Activated CD8-positive, alpha-beta memory T cell treated with anti-CD3 and anti-CD28 coated beads, Interleukin-2, amount 50 U/mL, for 48 hours (primary cell): Measurements from ENCODE around the gene XCR1.
"Not testable (repeated sequence)": the region's sequence is repeated elsewhere in the genome, so short reads cannot be mapped to it uniquely, and the experiment has no call there.

Source experiments
- DNase-seq: peaks from one replicate; pipeline ENCODE4 v3.0.0-alpha.2; 2020

The XCR1 gene, protein sequence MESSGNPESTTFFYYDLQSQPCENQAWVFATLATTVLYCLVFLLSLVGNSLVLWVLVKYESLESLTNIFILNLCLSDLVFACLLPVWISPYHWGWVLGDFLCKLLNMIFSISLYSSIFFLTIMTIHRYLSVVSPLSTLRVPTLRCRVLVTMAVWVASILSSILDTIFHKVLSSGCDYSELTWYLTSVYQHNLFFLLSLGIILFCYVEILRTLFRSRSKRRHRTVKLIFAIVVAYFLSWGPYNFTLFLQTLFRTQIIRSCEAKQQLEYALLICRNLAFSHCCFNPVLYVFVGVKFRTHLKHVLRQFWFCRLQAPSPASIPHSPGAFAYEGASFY

DNA sequence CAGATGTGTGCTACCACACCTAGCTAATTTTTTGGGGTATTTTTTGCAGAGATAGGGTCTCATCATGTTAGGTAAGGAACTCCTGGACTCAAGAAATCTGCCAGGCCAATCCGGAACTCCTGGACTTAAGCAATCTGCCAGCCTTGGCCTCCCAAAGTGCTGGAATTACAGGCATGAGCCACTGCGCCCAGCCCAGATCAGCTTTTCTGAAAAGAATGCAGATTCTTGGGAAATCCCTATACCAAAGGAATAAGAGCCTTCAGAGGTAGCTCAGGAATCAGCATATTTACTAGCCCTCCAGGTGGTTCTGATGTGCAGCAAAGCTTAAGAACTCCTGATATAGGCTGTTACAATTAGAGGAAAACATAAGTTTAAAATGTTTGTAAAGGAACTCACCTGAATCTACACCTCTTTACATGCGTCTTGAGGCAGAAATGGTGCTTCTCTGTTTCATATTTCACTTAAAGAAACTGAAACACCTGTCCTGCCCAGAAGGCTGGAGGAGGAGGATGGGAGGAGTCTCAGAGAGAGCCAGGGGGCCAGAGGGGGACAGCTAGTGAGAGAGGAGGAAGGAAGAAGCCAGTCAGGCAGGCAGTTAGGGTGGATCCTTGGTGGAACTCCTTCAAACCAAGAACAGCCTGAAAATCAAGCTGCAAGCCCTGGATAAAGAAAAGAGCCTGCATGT, at the start of gene XCR1:
TSS of gene XCR1 (minus strand) at position 463 of the 685 bp plus-strand sequence. CDS start 5,536 bp downstream, outside the sequence.
- DNase-seq, result no peak

DNA sequence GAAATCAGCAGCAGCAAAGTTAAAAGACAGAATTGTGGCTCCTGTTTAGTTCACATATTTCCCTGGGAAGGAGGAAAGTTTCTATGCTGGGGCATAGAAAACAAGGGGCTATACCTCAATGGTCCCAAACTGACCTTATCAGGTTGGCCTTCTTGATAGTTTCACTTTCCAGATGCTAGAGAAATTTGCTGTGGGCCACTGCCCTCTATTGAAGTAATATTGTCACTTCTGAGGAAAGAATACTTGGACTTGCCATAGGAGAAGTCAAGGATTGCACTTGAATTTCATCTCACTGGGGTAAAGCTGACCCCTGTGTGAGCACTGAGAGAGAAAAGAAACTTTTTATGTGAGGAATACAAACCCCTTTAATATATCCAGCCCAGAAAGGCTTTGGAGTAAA, 49.3 kb upstream of the XCR1 start:
- DNase-seq, result no peak

DNA sequence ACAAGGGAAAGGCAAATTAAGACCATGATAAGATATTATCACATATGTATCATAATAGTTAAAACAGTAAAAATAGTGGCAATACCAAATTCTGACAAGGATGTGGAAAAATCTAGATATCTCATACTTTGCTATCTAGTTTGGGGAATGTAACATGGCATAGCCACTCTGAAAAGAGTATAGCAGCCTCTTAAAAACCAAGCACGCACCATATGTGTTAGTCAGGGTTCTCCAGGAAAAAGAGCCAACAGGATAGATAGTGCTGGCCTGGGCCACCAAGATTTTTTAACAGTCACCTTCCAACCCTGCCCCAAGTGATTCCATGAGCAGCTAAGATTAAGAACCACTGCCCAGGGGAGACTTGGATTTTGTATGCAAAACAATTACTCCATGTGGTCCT, 48.5 kb upstream of the XCR1 start:
- no peak for DNase-seq

DNA sequence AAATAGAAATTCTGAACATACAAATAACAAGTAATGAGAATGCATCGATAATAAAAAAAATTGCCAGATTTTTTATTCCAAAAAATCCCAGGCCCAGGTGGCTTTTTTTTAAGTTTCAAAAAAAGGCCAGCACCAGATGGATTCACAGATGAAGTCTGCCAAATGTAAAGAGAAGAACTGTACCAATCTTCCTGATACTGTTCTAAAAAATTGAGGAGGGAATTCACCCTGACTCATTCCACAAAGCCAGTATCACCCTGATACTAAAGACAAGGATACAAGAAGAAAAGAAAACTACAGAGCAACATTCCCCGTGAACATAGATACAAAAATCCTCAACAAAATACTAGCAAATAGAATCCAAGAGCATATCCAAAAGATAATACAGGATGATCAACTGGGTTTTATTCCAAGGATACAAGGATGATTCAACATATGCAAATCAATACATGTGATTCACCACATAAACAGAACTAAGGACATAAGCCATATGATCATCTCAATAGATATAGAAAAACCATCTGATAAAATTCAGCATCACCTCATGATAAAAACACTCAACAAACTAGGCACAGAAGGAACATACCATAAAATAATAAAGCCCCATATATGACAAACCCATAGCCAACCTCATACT, 44.1 kb upstream of the XCR1 start:
- no peak for DNase-seq

DNA sequence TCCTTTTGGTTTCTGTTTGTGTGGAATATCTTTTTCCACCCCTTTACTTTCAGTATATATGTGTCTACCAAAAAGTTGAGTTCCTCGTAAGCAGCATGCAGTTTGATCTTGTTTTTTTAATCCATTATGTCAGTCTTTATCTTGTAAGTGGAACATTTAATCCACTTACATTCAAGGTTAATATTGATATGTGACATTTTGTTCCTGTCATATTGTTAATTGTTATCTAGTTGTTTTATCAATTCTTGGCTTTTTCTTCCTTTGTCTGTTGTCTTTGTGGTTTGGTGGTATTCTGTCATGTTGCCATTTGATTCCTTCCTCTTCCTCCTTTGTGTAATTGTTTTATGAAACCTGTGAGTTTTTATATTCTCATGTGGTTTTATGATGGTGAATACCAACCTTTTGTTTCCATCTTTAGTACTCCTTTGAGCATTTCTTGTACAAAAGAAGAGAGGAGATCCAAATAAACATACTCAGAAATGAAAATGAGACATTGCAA, 43.4 kb upstream of the XCR1 start:
- no peak for DNase-seq

DNA sequence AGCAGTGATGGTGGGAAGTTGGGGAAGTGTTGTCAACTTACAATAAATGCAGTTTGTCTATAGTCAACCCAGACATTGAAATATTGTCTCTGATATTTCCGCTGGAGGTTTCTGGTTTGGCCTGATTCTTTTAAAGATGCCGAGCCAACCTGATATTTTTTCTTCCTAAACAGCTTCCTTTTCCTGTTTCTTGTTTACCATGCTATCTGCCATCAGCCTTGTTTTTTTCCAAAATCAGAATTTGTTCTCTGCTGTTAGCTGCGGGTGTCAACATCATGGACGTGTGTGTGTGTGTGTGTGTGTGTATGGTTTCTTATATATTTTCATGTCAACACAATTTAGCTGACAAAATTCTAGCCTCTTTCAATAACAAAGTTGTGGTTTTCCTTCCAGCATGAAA, 41.2 kb upstream of the XCR1 start:
- no peak for DNase-seq

DNA sequence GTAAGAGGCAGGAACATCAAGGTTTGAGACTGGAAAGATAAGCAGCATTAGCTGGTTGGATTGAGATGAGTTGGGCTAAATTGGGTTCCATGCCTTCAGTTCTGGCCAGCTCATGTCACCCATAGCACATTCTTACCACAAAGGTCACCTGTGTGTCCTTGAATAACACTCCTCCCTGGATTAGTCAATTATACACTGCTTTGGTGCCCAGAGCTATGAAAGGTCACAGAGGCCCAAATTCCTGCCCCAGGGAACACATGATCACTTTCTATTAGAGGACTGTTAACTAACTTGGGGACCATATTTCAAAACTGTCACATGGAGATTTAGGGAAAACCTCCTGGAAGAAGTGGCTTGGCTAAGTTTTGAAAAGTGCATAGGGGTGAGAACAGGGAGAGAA, 40.1 kb upstream of the XCR1 start:
- no peak for DNase-seq

DNA sequence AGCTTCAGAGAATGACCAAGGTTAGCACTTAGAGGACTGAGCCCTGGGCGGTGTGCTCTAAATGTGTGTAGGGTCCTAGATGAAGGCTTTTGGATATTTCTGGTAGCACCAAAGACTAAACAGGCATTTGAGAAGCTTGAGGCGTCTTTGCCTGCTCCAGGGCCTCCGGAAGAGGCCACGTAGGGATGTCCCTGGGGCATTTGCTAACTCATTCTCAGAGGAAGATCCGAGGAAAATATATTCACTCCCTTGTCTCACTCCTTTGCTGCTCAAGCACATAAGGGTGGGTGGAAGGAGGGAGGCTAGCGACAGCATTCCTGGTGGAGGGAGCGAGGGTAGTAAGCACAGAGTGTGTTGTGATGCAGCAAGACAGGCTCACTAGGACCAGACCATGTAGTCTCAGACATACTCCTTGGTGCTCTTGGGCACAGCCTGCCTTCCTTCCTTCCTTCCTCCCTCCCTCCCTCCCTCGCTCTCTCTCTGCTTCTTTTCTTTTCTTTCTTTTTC, 38.5 kb upstream of the XCR1 start:
- no peak for DNase-seq

DNA sequence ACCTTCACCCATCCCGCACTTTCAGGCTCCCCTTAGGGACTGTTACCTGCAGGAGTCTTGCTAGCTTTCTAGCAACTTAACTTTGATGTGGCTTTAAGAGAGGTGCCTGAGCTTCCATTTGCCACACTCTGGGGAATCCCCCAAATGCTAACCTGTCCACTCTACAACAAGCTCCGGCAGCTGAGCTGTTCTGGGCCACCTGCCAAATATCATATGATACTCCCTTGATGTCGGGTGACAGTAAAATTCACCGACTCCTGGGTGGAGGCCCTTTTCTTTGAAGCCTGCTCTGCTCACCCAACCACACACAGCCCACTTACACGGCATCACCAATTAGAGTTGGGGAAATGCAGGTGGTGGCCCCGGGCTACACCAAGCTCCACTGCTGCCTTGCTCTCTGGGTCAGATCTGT, 38.0 kb upstream of the XCR1 start:
- peak; percentile 77 for DNase-seq

DNA sequence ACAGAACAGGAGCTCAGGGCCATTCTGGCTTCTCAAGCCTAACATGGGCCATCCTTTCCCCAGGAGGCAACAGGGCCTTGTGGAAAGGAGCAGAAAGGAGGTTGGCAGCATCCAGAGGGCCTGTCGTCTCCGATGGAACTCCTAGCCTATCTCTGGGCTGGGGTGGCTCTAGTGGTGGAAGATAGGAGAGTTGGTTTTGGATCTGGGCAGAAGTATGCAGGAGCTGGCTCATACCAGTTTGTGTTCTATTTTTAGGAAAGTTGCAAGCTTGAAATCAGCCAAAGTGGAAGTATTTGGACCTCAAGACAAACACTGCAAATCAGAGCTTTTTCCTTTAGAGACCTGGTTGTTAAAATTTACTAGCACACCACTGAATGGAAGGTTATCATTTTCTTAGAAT, 35.4 kb upstream of the XCR1 start:
- DNase-seq, result no peak

DNA sequence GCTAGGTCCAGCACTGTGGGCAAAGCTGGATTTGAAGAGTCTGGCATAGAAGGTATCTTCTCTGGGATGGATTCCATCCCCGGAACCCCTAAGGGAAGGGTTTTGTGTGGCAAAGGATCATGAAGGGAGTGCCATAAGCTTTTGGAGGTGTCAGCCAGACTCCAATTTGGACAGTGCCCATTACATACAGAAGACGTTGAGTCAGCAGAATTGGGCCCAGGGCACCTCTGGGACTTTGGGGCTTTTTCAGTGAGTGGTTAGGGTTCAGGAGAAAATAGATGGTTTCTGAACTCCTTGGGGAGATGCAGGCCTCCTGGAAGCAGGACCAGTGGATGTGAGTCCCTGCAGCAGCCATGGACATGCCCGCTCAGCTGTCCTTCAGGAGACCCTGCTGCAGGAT, 34.6 kb upstream of the XCR1 start:
- no peak for DNase-seq

DNA sequence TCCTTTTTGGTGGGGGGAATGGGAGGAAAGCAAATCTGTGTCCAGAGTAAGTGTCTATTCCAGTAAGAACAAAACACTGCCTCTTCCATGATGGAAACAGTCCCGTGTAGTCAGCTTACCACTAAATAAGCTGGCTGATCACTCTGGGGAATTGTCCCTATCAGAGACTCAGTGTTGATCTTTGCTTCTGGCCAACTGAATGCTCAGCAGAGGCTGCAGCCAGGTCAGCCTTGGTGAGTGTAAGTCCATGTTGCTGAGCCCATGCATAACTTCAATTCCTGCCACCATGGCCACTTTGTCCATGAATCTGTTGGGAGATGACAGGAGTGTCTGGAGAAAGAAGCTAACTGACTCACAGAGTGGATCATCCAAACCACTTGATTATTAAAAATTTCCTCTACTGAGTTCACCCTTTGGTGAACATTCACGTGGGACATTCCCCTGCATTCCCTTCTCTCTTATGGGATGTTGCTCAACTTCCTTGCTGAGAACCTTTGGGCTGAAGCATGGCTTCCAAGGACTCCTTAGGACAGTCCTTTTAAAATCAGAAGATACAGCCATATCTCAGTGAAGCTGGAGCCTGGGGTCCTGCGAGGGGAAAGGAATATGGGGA, 33.9 kb upstream of the XCR1 start:
- DNase-seq, result no peak

DNA sequence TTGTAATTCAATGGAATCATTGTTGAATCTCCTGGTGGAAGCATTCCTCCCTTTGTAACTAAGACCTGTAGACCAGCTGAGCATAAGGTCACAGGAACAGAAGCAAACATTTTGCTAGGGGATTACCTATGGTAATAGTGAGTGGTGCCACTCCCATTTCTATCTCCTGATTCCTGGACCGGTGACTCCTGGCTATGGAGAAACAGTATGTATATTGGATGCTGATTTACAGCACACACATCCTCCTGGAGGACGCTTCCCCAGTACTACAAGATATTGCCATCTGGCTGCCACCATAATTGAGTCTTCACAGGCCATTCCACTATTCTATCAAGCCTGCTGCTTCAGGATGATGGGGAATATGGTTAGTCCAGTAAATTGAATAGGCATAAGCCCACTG, 33.3 kb upstream of the XCR1 start:
- no peak for DNase-seq

DNA sequence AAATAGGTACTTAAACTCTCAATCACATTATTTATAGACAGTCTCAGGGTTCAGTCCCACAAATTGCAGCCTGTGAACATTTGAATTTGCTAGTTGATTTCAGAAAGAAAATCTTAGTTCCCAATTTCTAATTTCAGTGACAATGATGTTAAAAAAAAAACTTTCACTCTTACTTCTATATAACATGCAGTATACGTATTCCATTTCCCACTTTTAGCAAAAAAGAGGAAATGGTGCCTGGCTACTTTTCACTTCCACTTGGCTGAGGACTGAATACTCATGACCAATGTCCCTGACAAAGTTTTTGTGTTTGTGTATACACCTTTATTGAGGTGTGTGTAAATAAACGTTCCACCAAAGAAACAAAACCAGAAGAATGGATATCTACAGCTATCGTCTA, 32.1 kb upstream of the XCR1 start:
- DNase-seq, result no peak

DNA sequence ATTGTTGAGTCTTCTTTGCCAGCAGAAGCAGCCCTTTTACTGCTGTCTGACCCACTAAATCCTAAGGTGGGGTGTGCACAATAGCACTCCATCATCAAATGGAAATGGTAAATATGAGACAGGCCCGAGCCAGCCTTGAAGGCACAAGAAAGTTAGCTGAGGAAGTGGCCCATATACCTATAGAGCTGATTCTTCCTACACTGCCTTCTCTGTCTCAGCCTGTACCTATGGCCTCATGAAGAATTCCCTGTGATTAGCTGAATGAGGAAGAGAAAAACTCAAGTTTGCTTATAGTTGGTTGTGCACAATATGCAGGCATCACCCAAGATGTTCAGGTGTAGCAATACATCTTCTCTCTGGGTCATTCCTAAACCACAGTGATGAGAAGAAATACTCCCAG, 31.7 kb upstream of the XCR1 start:
- no peak for DNase-seq

DNA sequence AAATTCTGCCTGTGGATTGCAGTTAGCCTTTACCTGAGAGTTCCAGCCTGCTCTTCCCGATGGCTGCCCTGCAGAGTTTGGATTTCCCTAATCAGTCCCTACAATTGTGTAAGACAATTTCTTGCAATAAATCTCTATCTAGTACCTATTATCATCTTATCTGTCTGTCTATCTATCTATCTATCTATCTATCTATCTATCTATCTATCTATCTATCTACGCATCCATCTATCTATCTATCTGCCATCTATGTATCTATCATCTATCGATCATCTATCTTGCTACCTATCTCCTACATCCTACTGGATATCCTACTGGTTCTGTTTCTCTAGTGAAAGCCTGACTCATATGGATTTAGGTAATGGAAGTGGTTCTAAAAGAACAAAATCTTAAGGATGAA, 30.4 kb upstream of the XCR1 start:
- no peak for DNase-seq

DNA sequence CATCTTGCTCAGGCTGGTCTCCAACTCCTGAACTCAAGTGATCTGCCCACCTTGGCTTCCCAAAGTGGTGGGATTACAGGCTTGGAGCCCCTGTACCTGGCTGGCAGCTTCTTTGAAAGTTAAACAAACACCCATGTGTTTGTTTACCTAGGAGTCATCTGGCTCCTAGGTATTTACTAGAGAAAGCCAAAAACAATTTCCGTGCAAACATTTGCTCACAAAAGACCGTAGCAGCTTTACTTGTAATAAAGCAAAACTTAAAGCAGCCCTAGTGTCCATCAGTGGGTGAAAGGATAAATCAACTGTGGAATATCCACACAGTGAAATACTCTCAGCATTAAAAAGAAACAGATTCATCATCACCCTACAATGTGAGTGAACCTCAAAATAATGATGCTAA, 29.4 kb upstream of the XCR1 start:
- DNase-seq, result no peak

DNA sequence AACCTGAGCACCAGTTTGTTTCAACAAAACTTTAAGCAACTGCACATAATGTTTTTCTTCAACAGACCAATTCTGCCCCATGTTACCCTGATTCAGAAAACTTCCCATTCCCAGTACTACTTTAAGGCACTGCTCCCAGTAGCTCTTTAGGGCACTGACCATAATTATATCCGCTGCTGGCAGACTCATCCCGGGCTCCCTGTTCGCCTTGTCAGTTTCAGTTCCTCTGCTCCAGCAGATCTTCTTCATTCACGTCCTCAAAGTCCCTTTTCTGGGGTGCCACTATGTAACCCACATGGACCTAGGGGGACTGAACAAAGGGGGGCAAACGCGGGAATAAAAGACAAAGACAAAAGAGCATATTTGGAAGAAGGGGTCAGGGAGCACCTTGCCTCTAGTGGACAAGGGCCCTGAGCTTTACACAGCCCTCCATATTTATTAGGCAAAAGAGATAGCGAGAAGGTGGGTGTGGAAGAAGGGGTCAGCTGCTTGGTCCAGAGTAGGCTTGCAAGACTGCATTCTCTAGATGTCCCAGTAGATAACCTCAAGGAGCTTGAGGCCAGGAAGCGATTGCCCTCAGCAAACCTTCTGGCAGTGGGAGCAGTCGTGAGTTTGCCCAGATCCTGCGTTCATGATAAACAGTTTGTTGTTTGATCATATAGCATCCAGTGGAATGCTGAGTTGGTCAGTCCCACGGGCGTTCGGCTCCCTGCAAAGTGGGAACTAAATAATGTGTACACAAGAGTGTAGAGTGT, 26.7 kb upstream of the XCR1 start:
- DNase-seq, result not testable (repeated sequence)

DNA sequence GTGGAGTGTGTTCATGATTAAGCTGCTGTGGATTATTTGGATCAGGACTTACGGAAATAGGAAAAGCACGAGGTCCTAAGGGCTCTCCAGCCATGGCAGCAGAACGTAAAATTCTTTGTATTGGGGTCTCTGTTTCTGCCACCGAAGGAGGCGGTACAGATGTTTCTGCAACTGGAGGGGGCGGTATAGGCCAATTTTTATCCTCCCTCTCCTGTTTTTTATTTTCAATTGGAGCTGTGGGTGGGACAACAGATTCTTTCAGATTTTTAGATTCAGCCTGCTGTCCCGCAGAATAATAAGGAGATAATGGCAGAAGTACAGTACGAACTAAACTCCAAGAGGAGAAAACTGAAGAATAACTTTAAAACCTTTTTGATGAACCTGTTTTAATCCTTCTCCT, 26.0 kb upstream of the XCR1 start:
- DNase-seq, result not testable (repeated sequence)

DNA sequence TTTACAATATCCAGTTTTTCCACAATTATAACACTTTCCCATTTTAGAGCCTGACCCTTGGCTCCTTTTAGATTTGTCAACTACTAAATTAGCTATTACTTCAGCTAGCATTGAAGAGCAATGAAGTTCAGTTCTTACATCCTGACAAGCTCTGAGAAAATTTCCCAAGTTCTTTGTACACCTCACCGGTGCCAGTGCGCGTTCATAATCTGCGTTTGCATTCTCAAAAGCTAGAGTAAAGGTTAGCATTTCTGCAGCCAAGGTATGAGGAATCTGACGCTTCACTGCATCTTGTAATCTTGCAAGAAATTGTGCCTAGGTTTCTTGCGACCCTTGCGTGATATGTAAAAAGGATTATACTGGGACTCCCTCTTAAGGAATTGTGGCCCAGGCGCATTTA, 25.2 kb upstream of the XCR1 start:
- no peak for DNase-seq

DNA sequence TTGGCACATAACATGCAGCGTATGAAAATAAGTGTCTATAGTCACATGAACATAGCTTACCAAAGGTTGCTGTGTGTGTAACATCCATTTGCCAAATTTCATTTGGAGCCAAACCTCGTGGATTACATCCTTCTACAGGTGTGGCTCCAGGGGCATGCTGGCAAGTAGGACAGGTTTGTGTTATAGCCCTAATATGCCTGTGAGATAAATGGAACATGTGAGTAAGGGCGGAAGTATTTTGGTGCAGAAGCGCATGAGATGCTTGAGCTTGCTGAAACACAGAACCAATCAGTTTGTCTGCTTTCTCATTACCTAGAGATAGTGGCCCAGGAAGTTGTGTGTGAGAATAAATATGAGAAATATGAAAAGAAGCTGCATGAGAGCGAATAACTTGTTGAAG, 21.8 kb upstream of the XCR1 start:
- DNase-seq, result no peak

DNA sequence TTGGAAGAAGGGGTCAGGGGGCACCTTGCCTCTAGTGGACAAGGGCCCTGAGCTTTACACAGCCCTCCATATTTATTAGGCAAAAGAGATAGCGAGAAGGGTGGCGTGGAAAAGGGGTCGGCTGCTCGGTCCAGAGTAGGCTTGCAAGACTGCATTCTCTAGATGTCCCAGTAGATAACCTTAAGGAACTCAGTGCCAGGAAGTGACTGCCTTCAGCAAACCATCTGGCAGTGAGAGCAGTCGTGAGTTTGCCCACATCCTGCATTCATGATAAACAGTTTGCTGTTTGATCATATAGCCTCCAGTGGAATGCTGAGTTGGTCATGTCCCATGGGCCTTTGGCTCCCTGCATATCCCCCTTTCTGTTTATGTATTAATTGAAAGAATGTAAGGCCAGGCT, 18.9 kb upstream of the XCR1 start:
- not testable (repeated sequence) for DNase-seq

DNA sequence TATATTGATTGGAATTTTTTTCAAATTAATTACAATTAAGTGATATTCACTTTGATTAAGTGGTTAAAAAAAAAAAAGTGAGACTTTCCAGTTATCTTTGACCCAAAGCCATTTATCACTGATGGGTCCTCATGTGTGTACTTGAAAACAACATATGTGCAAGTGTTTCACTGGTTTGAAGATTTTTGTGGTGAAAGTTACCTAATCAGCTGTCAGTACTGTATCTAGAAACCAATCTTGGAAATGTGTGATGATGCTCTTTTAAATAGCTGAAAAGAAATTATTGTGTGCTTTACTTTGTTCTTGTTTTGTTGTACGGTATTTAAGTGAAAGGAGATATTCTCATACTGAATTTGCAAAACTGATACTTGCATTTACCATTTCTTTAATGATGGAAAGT, 11.6 kb upstream of the XCR1 start:
- DNase-seq, result no peak
